Measurements from ENCODE around the gene DAZAP2. TPM values are rescaled to one million over a fixed set of nuclear protein-coding genes. Genes with fewer than 3 reads are reported as not detected.

DAZAP2 gene
- total and polyA plus RNA-seq, 2 of the 13 experiments (the other 11 are each of a cell fraction or from before 2014, with no cell fraction given), result 64.5 to 222 TPM

DNA sequence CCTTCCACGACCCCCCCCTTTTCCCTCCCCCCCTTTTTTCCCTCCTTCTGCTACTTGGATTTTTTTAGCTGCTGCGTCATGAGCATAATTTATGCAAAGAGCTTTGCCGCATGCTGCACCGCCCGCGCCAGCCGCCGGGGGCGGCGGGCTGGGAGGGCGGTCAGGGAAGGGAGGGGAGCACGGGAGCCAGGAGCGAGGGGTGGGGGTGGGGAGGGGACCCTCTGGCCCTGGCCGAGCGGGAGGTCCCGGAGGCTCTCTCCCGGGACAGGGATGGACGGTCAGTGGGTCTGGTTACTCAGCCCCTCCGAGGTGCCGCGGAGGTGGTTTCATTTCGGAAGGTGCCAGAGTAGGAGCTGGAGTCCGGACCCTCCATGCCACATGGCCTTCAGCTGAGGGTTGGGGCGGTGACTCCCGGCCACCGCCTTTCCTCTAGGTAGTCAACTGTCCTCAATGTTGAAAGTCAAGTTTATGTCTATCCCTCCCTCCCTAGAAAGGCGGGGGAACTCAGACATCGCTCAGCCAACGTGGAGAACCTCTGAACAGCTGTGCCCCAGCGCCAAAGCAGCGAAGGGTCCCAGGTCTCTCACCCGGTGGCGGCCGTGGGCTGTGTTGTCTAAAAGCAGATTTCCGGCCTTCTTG is 20.5 kb upstream of the DAZAP2 start, which contains the start of gene POU6F1 (continued):
- TF ChIP-seq, protein P1, sequence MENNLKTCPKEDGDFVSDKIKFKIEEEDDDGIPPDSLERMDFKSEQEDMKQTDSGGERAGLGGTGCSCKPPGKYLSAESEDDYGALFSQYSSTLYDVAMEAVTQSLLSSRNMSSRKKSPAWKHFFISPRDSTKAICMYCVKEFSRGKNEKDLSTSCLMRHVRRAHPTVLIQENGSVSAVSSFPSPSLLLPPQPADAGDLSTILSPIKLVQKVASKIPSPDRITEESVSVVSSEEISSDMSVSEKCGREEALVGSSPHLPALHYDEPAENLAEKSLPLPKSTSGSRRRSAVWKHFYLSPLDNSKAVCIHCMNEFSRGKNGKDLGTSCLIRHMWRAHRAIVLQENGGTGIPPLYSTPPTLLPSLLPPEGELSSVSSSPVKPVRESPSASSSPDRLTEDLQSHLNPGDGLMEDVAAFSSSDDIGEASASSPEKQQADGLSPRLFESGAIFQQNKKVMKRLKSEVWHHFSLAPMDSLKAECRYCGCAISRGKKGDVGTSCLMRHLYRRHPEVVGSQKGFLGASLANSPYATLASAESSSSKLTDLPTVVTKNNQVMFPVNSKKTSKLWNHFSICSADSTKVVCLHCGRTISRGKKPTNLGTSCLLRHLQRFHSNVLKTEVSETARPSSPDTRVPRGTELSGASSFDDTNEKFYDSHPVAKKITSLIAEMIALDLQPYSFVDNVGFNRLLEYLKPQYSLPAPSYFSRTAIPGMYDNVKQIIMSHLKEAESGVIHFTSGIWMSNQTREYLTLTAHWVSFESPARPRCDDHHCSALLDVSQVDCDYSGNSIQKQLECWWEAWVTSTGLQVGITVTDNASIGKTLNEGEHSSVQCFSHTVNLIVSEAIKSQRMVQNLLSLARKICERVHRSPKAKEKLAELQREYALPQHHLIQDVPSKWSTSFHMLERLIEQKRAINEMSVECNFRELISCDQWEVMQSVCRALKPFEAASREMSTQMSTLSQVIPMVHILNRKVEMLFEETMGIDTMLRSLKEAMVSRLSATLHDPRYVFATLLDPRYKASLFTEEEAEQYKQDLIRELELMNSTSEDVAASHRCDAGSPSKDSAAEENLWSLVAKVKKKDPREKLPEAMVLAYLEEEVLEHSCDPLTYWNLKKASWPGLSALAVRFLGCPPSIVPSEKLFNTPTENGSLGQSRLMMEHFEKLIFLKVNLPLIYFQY (CRISPR knock-in tag; IDR thresholded peaks at IDR 0.05; ENCODE audit: borderline replicate concordance), result 0 out of 2 replicates have a peak, but pooled peaks have one; percentile 32
- peak; percentile 60 for TF ChIP-seq ZNF687 (CRISPR knock-in tag; IDR thresholded peaks at IDR 0.05)
- TF ChIP-seq GABPB1 (CRISPR knock-in tag; IDR thresholded peaks at IDR 0.05), result peak; percentile 39; the same call in 1 of the 2 replicates
- TF ChIP-seq, protein P2, sequence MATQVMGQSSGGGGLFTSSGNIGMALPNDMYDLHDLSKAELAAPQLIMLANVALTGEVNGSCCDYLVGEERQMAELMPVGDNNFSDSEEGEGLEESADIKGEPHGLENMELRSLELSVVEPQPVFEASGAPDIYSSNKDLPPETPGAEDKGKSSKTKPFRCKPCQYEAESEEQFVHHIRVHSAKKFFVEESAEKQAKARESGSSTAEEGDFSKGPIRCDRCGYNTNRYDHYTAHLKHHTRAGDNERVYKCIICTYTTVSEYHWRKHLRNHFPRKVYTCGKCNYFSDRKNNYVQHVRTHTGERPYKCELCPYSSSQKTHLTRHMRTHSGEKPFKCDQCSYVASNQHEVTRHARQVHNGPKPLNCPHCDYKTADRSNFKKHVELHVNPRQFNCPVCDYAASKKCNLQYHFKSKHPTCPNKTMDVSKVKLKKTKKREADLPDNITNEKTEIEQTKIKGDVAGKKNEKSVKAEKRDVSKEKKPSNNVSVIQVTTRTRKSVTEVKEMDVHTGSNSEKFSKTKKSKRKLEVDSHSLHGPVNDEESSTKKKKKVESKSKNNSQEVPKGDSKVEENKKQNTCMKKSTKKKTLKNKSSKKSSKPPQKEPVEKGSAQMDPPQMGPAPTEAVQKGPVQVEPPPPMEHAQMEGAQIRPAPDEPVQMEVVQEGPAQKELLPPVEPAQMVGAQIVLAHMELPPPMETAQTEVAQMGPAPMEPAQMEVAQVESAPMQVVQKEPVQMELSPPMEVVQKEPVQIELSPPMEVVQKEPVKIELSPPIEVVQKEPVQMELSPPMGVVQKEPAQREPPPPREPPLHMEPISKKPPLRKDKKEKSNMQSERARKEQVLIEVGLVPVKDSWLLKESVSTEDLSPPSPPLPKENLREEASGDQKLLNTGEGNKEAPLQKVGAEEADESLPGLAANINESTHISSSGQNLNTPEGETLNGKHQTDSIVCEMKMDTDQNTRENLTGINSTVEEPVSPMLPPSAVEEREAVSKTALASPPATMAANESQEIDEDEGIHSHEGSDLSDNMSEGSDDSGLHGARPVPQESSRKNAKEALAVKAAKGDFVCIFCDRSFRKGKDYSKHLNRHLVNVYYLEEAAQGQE (IDR thresholded peaks at IDR 0.05; ENCODE audit: borderline replicate concordance in 1 of 2, low read depth in 1 of 2, low read length in 2 of 2), result no peak
- TF ChIP-seq ZNF83 (CRISPR knock-in tag; IDR thresholded peaks at IDR 0.05; ENCODE audit: borderline replicate concordance), result no peak
- no peak for TF ChIP-seq DRAP1 (CRISPR knock-in tag; IDR thresholded peaks at IDR 0.05)
- no peak for TF ChIP-seq AHDC1 (CRISPR knock-in tag; IDR thresholded peaks at IDR 0.05; ENCODE audit: borderline replicate concordance)
- TF ChIP-seq NCOA1 (CRISPR knock-in tag; IDR thresholded peaks at IDR 0.05), result no peak
- no peak for TF ChIP-seq NR2F6 (IDR thresholded peaks at IDR 0.05)
- TF ChIP-seq NR2F6 (CRISPR knock-in tag; IDR thresholded peaks at IDR 0.05), result no peak

All from HepG2 (cell line).